GM21576 (cell line): ENCODE data around the gene FHDC1.

Source experiments
- ATAC-seq: cut with Tn5 transposase; IDR thresholded peaks from one replicate; pipeline ENCODE4 v1.9.1; 2021; ENCODE audit warnings: mild to moderate bottlenecking, moderate library complexity; ENCODE audit not compliant: unreplicated experiment

FHDC1 gene

GRCh38 chr4:152956650-152957436, 20.7 kb downstream of the FHDC1 start:
- ATAC-seq: no peak

GRCh38 chr4:152957437-152958171, 21.5 kb downstream of the FHDC1 start:
- no peak for ATAC-seq

- ATAC-seq: no peak
Measured at GRCh38 chr4:152959080-152959479, 23.0 kb downstream of the FHDC1 start.

- no peak for ATAC-seq
Measured at GRCh38 chr4:152960082-152960481, 24.0 kb downstream of the FHDC1 start.

- ATAC-seq: no peak
Measured at GRCh38 chr4:152961014-152961772, 25.1 kb downstream of the FHDC1 start.

GRCh38 chr4:152961773-152962115, 25.6 kb downstream of the FHDC1 start:
- ATAC-seq: no peak

- no peak for ATAC-seq
Measured at GRCh38 chr4:152962150-152962549, 26.0 kb downstream of the FHDC1 start.

GRCh38 chr4:152964335-152964734, 28.2 kb downstream of the FHDC1 start:
- no peak for ATAC-seq

GRCh38 chr4:152965611-152966010, 29.5 kb downstream of the FHDC1 start:
- no peak for ATAC-seq

GRCh38 chr4:152967907-152968306, 31.8 kb downstream of the FHDC1 start:
- no peak for ATAC-seq

- ATAC-seq: no peak
Measured at GRCh38 chr4:152968806-152969394, 32.8 kb downstream of the FHDC1 start.

GRCh38 chr4:152970102-152970820, 34.1 kb downstream of the FHDC1 start:
- no peak for ATAC-seq

GRCh38 chr4:152971053-152971452, 34.9 kb downstream of the FHDC1 start:
- no peak for ATAC-seq

GRCh38 chr4:152972821-152973628, 36.9 kb downstream of the FHDC1 start:
- ATAC-seq: no peak

GRCh38 chr4:152973629-152974467, 37.7 kb downstream of the FHDC1 start:
- no peak for ATAC-seq

- no peak for ATAC-seq
Measured at GRCh38 chr4:152974468-152975379, 38.6 kb downstream of the FHDC1 start.

GRCh38 chr4:152975380-152976211, 39.5 kb downstream of the FHDC1 start:
- ATAC-seq: no peak
